ENCODE results near the gene ANTKMT.

Gene ANTKMT, protein sequence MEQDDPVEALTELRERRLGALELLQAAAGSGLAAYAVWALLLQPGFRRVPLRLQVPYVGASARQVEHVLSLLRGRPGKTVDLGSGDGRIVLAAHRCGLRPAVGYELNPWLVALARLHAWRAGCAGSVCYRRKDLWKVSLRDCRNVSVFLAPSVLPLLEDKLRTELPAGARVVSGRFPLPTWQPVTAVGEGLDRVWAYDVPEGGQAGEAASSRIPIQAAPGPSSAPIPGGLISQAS

DNA sequence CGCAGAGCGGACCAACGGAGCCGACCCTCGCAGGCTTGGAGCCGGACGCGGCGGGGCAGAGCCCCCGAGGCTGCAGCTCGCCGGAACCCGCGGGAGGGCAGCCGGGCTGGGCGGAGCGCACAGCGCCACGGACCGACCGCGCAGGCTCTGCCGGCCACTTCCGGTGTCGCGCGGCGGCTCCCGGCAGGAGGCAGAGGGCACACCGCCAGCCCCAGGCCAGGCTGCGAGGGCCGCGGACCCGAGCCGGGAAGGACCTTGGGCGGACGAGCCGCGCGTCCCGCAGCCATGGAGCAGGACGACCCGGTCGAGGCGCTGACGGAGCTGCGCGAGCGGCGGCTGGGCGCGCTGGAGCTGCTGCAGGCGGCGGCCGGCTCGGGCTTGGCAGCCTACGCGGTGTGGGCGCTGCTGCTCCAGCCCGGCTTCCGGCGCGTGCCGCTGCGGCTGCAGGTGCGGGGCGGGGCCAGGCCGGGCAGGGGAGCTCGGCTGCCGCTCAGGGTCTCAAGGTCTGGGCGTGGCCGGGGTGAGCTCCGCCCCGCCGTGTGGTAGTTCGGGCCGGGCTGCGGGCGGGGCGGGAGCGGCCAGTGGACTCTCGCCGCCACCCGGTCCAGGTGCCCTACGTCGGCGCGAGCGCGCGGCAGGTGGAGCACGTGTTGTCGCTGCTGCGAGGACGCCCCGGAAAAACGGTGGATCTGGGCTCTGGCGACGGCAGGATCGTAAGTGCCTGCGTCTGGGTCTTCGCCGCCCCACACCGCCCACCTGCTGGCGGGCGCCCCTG, at the start of gene ANTKMT:
ANTKMT (plus strand) TSS at position 157 of the 775 bp plus-strand sequence; CDS start at position 286, 129 bp downstream.
- peak within 1 kb of the TSS; percentile 73 for H3K4me3 ChIP-seq (ENCODE audit: low read depth, low read length)

DNA sequence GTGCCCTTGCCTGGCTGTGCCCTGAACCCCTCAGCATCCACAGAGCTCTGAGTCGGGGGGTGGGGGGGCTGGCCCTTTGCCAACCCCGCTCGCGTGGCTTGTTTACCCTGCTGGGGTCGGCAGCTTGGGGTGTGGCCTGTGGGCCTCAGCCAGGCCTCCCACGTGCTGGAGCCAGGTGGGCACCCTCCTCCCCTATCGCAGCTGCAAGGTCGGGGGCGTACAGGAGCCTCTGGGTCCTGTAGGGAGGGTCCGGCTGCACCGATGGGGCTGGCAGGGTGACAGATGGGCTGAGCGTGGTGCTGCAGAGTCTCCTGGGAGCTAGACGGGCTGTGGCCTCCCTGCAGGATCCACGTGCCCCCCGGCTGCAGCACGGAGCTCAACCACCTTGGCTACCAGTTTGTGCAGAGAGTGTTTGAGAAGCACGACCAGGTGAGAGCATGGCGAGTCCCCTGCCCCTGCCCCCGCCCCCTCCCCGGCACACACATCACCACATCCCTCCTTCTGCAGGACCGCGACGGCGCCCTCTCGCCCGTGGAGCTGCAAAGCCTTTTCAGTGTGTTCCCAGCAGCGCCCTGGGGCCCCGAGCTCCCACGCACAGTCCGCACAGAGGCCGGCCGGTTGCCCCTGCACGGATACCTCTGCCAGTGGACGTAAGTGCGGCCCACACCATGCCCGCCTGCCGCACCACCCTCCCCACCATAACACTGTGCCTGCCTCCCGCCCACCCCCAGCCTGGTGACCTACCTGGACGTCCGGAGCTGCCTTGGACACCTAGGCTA, 49.4 kb upstream of the ANTKMT start:
- H3K4me3 ChIP-seq (ENCODE audit: low read depth, low read length) = no peak overlapping the region

DNA sequence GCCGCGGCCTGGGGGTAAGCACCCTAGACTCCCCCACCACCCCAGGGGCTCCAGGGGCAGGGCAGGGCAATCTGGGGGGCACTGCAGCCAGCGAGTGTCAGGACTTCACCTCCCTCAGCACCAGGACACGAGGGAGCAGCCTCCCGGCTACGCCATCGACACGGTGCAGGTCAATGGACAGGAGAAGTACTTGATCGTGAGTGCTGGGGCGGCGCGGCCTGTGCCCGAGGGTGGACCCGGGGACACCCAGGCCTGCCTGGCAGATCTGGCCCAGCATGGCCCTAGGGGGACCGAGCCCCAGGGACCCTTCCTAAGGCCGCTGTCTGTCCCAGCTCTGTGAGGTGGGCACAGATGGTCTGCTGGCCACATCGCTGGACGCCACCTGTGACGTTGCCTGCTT, 48.6 kb upstream of the ANTKMT start:
- no peak overlapping the region for H3K4me3 ChIP-seq (ENCODE audit: low read depth, low read length)

DNA sequence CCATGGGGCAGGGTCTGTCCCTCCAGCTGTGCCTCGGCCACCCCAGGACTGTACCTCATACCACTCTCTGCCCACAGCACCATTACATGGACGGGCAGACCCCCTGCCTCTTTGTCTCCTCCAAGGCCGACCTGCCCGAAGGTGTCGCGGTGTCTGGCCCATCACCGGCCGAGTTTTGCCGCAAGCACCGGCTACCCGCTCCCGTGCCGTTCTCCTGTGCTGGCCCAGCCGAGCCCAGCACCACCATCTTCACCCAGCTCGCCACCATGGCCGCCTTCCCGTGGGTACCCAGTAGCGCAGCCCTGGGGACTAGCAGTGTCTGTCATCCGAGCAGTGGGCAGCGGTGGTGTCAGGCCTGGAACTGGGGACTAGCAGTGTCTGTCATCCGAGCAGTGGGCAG, 48.1 kb upstream of the ANTKMT start:
- no peak overlapping the region for H3K4me3 ChIP-seq (ENCODE audit: low read depth, low read length)

DNA sequence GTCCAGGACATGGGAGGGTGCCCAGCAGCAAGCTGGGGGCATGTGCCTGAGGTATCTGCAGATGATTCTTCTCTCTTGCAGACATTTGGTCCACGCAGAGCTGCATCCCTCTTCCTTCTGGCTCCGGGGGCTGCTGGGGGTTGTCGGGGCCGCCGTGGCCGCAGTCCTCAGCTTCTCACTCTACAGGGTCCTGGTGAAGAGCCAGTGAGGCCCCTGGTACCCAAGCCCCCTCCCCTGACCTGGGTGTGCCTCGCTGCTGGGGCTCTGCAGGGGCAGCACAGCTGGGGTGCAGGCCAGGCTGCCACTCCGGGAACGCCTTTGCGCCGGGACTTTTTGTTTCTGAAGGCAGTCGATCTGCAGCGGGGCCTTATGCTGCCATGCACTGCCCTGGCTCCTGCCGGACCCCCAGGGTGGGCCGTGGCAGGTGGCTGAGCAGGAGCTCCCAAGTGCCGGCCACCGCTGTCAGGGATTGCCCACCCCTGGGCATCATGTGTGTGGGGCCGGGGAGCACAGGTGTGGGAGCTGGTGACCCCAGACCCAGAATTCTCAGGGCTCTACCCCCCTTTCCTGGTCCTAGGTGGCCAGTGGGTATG, 47.5 kb upstream of the ANTKMT start:
- no peak overlapping the region for H3K4me3 ChIP-seq (ENCODE audit: low read depth, low read length)

DNA sequence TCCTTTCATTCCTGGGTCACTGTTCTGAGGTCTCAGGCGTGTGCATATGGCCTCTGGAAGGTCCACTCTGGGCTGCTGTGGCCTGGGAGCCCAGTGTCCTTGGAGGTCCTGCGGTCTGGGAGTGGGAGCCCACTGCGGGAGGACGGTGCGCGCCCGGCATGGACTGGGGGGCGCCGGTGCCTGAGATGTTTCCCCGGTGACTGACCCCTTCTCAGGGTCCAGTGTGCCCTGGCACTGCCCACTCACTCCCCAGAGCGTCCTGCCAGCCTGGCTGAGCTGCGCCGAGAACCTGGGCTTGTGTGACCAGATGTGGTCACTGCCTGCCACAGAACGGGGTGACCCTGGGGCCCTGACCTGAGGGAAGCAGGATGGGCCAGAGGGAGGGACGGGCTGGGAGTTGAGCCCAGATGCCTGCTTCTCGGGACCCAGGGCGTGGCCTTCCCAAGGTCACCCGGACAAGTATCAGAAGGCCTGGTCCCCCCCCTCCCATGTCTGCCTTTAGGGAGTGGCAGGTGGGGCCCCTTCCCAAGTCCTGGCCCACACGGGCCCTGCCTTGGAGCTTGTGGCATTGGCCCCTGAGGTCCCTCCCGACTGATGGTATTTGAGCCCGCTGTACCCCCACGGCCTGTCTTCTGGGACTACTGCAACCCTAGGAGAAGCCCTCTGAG, 46.6 kb upstream of the ANTKMT start:
- no peak overlapping the region for H3K4me3 ChIP-seq (ENCODE audit: low read depth, low read length)

DNA sequence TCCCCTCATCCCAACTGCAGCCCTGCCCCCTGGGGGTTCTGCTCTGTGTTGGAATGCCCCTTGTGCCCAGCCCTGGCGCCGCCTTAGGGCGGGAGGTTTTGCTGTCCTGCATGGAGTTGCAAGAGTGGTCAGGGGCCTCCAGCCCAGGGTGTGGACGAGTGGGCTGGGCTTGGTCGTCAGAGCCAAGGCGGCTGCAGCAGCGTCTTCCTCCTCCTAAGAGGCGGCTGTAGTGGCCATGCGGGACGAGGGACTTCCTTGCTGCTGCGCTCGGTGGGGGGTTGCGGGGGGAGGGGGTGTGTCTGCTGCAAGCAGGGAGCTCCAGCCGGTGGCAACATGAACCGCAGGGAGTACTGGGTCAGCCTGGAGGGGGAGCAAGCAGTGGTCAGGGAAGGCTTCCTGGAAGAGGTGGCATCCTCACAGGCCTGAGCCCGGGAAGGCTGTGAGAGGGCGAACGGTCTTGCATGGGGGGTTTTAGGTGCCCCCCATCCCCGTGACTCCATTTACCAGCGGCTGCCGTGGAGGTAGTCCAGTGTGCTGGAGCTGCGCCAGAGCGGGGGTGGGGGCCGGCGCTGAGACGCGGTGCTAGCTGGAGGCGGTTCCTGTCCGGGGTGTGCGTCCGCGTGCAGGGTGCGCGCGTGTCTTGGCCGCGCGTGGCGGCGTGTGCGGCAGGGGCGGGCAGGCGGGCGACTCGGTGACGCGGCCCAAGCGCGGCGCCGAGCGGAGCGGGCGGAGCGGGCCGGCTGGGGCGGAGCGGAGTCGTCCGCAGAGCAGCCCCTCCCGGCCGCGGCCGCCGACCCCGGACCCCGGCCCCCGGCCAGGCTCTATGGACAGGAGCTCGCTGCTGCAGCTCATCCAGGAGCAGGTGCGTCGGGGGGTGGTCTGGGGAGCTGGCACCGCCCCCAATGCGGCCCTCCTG, 45.7 kb upstream of the ANTKMT start, which contains the start of gene RHBDL1:
RHBDL1 (plus strand) TSS at position 704 of the 916 bp plus-strand sequence; CDS start at position 824, 120 bp downstream.
- peak within 1 kb of the TSS; percentile 41 for H3K4me3 ChIP-seq (ENCODE audit: low read depth, low read length)

DNA sequence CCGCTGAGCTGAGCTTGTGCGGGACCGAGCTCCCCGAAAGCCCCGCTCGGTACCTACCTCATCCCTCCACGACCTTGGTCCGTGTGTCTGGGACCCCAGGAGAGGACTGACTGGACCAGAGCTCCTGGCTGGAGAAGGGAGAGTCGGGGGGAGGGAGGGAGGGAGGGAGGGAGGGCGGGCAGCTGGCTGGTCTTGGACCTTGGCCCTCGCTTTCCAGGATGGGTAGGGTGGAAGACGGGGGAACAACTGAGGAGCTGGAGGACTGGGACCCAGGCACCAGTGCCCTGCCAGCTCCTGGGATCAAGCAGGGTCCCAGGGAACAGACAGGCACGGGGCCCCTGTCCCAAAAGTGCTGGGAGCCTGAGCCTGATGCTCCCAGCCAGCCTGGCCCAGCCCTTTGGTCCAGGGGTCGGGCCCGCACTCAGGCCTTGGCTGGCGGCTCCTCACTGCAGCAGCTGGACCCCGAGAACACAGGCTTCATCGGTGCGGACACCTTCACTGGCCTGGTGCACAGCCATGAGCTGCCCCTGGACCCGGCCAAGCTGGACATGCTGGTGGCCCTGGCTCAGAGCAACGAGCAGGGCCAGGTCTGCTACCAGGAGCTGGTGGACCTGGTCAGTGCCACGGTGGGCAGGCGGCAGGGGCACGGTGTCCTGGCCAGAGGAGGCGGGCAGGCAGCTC, 44.9 kb upstream of the ANTKMT start:
- H3K4me3 ChIP-seq (ENCODE audit: low read depth, low read length) = peak overlapping the region; percentile 41

DNA sequence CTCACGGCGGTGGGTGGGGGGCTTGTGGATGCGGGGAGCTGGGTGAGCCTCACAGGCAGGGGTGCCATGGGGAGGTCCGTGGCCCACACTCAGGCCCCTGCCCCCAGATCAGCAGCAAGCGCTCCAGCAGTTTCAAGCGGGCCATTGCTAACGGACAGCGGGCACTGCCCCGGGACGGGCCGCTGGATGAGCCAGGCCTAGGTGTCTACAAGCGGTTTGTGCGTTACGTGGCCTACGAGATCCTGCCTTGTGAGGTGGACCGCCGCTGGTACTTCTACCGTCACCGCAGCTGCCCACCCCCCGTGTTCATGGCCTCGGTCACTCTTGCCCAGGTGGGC, 44.4 kb upstream of the ANTKMT start:
- H3K4me3 ChIP-seq (ENCODE audit: low read depth, low read length) = no peak overlapping the region

DNA sequence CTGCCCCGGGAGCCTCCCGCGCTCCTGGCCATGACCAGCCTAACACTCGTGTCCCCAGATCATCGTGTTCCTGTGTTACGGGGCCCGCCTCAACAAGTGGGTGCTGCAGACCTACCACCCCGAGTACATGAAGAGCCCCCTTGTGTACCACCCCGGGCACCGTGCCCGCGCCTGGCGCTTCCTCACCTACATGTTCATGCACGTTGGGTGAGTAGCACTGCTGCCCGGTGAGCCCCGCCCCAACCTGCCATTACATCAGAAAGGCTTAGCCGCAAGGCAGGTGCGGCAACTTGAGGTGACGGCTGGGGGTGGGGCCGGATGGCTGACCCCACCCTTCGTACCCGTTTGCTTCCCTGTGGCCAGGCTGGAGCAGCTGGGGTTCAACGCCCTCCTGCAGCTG, 44.0 kb upstream of the ANTKMT start:
- H3K4me3 ChIP-seq (ENCODE audit: low read depth, low read length) = no peak overlapping the region

DNA sequence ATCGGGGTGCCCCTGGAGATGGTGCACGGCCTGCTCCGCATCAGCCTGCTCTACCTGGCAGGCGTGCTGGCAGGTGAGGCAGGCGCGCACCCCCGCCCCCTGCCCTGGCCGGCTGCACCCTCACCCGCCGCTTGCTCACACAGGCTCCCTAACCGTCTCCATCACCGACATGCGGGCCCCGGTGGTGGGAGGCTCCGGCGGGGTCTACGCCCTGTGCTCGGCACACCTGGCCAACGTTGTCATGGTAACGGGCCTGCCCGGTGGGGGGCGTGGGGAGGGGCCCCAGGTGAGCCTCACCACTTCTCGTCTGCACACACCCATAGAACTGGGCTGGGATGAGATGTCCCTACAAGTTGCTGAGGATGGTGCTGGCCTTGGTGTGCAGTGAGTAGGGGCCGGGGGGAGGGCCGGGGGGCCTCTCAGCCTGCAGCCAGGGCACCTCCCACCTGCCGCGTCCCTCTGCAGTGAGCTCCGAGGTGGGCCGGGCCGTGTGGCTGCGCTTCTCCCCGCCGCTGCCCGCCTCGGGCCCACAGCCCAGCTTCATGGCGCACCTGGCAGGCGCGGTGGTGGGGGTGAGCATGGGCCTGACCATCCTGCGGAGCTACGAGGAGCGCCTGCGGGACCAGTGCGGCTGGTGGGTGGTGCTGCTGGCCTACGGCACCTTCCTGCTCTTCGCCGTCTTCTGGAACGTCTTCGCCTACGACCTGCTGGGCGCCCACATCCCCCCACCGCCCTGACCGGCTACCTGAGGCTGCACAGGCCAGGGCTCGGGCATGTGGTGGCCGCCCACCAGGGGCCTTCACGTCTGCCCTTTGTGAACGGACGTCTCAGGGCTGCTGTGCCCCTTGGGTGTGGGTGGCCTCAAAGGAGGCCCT, 43.4 kb upstream of the ANTKMT start:
- no peak overlapping the region for H3K4me3 ChIP-seq (ENCODE audit: low read depth, low read length)

DNA sequence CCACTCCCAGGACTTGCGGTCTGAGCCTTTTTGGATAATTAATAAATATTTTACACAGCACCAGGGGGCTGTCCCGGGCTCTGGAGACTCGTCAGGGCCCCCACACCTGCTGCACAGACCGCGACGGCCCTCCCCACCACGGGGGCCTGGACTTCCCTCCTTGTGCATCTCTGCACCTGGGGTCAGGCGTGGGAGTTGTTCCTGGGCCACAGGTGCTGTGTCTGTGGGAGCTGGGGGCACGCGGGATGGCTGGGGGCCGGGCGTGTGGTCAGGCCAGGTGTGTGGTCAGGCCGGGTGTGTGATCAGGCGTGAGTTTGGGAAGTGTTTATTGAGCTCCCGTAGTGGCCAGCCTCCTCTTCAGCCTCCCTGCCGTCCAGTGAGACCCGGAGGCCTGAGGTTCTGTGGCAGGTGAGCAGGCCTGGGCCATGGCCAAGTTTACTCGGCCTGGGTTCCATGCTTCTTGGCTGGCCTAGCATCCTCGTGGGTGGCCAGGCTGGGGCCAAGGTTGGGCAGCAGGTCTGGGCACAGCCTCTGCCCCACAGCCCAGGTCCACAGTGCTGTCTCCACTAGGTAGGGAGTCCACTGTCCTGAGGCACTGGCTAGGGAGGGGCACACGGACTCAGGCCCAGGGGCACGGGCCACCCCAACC, 42.6 kb upstream of the ANTKMT start:
- no peak overlapping the region for H3K4me3 ChIP-seq (ENCODE audit: low read depth, low read length)

DNA sequence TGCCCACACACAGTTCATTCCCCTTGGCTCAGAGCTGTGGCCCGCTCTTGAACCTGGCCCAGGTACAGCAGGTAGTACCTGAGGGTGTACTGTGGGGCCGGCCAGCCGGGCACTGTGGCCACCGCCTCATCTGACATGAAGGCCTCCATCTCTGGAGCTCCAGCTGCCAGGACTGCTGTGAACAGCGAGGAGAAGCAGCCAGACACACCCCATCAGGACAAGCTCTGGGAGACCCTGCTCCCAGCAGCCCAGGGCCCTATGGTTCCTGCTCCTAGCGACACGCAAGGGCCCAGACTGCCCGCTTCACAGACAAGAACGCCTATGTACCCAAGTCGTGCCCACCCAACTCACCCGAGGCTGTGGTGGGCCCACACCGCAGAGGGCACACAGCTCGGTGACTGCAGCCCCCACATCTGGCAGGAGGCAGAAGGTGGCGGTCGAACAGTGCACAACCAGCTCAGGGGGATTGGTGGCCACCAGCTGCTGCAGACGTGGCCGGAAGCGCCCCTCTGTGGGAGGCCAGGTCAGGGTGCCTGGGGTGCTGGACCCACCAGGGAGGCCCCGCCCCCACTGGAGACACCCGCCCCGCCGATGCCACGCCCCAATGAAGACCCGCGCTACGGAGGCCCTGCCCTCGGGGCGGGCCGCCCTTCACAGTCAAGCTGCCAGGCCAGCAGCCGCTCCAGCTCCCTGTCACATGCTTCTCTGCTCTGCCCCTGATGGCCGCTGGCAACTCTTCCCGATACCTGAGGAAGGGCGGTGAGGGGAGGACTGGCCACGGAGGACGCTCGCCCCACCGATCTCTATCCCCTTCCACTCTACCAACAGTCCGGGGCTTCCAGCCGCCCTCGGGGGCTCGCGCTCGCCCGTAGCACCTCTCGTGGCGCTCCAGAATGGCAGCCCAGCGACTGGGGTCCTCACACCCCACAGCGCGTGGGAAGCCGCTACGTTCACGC, 41.8 kb upstream of the ANTKMT start:
- H3K4me3 ChIP-seq (ENCODE audit: low read depth, low read length) = peak overlapping the region; percentile 24

DNA sequence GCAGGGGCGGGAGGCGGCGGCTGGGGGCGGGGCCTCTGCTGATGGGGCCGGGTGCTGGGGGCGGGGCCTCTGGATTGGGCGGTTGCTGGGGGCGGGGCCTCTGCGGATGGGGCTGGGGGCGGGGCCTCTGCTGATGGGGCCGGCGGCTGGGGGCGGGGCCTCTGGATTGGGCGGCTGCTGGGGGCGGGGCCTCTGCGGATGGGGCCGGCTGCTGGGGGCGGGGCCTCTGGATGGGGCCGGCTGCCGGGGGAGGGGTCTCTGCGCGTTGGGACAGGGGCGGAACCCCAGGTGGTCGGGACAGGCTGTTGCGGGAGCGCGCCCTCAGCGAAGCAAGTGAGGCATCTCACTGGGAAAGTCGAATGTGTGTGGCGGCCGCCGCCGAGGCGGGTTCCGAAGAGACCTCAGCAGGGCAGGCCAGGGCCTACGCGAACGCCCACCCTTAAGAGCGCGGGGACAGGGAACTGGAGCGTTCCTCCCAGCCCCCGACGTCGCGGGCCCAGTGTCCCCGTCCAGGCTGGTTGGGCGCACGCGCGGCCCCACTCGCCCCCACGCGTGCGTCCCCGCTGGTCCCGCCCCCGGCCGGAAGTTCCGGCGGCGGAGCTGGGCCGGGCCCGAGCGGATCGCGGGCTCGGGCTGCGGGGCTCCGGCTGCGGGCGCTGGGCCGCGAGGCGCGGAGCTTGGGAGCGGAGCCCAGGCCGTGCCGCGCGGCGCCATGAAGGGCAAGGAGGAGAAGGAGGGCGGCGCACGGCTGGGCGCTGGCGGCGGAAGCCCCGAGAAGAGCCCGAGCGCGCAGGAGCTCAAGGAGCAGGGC, 40.9 kb upstream of the ANTKMT start, which contains the start of gene STUB1:
STUB1 (plus strand) TSS at position 597 of the 811 bp plus-strand sequence; CDS start at position 713, 116 bp downstream.
- peak within 1 kb of the TSS; percentile 74 for H3K4me3 ChIP-seq (ENCODE audit: low read depth, low read length)

DNA sequence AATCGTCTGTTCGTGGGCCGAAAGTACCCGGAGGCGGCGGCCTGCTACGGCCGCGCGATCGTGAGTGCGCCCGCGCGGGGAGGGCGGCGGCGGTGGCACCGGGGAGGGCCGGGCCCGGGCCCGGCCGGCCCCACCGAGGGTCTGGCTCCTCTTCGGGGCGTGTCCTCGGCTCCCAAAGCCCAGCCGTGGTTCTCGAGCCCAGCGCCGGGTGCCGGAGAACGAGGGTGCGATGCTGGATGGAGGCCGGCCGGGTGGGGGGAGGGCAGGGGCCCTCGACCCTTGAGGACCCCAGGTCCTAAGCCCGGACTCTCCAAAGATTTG, 40.4 kb upstream of the ANTKMT start:
- peak overlapping the region; percentile 74 for H3K4me3 ChIP-seq (ENCODE audit: low read depth, low read length)

Data from iPS-11a (cell line).